HEK293T (cell line): ENCODE results near the gene CD247.

Experiments
- CTCF ChIA-PET: fragments of 350-600 bp; formaldehyde crosslinking; extraction: SDS; loops from one replicate; lab custom pipeline; 2021; ENCODE audit warnings: antibody characterized with exemption, inconsistent platforms; lab: Yijun Ruan, JAX
- POLR2A ChIA-PET: fragments of 350-600 bp; formaldehyde crosslinking; extraction: SDS; loops from one replicate; lab custom pipeline; 2020; ENCODE audit warnings: antibody characterized with exemption, inconsistent platforms; lab: Yijun Ruan, JAX
- DNase-seq: peaks from one replicate; pipeline ENCODE4 v3.0.0; 2012; ENCODE audit warnings: mixed read lengths; ENCODE audit errors: extremely low spot score
- ARNT ChIP-seq: fragments of 450-650 bp; IDR thresholded peaks from 2 replicates; pipeline ENCODE4 v1.6.1; 2017; ENCODE audit warnings: mild to moderate bottlenecking
- BHLHE40 ChIP-seq: fragments of 450-650 bp; IDR thresholded peaks from 2 replicates; pipeline ENCODE4 v1.6.1; 2016; ENCODE audit warnings: mild to moderate bottlenecking, moderate library complexity, borderline replicate concordance
- CTBP1 ChIP-seq: fragments of 450-650 bp; IDR thresholded peaks from 2 replicates; pipeline ENCODE4 v1.6.1; 2016; ENCODE audit warnings: borderline replicate concordance
- ELF4 ChIP-seq: fragments of 450-650 bp; IDR thresholded peaks from 2 replicates; pipeline ENCODE4 v1.6.1; 2017; ENCODE audit warnings: antibody characterized with exemption
- FOXA1 ChIP-seq: fragments of 450-650 bp; IDR thresholded peaks from 2 replicates; pipeline ENCODE4 v1.6.1; 2016; ENCODE audit warnings: mild to moderate bottlenecking
- FOXK2 ChIP-seq: fragments of 450-650 bp; IDR thresholded peaks from 2 replicates; pipeline ENCODE4 v1.6.1; 2016; ENCODE audit warnings: mild to moderate bottlenecking
- FOXM1 ChIP-seq: fragments of 450-650 bp; IDR thresholded peaks from 2 replicates; pipeline ENCODE4 v1.6.1; 2017; ENCODE audit warnings: mild to moderate bottlenecking, borderline replicate concordance
- HDGF ChIP-seq: fragments of 450-650 bp; IDR thresholded peaks from 2 replicates; pipeline ENCODE4 v1.6.1; 2017; ENCODE audit warnings: antibody characterized with exemption, borderline replicate concordance
- L3MBTL2 ChIP-seq: fragments of 450-650 bp; conservative IDR thresholded peaks from 2 replicates; pipeline ENCODE4 v1.6.1; 2016; ENCODE audit warnings: mild to moderate bottlenecking
- LEF1 ChIP-seq: fragments of 450-650 bp; IDR thresholded peaks from 2 replicates; pipeline ENCODE4 v1.6.1; 2017; ENCODE audit warnings: mild to moderate bottlenecking, borderline replicate concordance
- NFRKB ChIP-seq: fragments of 450-650 bp; IDR thresholded peaks from 2 replicates; pipeline ENCODE4 v1.6.1; 2016; ENCODE audit warnings: mild to moderate bottlenecking, moderate library complexity
- PKNOX1 ChIP-seq: fragments of 450-650 bp; IDR thresholded peaks from 2 replicates; pipeline ENCODE4 v1.6.1; 2016
- SP1 ChIP-seq: fragments of 450-650 bp; IDR thresholded peaks from 2 replicates; pipeline ENCODE4 v1.6.1; 2017
- SUZ12 ChIP-seq: fragments of 450-650 bp; IDR thresholded peaks from 2 replicates; pipeline ENCODE4 v1.6.1; 2016; ENCODE audit warnings: mild to moderate bottlenecking
- TARDBP ChIP-seq: fragments of 450-650 bp; IDR thresholded peaks from 2 replicates; pipeline ENCODE4 v1.6.1; 2016
- ZNF384 ChIP-seq: fragments of 450-650 bp; IDR thresholded peaks from 2 replicates; pipeline ENCODE4 v1.6.1; 2016

CD247 gene

DNA sequence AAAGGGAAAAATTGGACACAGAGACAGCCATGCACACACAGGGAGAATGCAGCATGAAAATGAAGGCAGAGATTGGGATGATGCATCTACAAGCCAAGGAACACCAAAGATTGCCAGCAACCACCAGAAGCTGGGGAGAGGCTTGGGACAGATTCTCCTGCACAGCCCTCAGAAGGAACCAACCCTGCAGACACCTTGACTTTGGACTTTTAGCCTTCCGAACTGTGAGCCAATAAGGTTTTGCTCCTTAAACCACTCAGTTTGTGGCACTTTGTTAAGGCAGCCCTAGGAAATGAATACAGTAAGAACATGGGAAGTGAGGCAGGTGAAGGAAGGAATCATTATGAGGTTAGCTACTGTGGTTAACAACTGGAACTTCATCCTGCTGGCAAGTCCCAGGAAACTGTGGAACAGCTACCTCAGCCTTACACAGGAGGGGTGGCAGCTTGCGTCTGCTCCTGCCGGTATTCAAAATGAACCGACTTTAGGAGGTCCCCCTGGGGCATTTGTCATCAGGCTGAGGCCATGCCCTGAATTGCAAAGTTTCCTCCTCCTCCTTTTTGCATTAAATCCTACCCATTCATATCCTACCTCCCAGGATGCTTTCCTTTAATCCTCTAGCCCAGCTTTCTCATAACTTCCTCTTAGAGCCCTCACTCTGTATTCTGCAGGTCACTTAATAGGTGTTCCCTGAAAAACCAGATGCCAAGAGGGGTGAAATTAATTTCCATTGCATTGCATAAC, 15.4 kb downstream of the CD247 start:
- no peak for DNase-seq
- TF ChIP-seq LEF1 (no peak), SUZ12 (no peak), L3MBTL2 (no peak), FOXA1 (no peak), NFRKB (no peak), BHLHE40 (no peak), FOXK2 (no peak), PKNOX1 (no peak), HDGF (no peak), TARDBP (no peak), SP1 (no peak), ZNF384 (no peak), ARNT (no peak), ELF4 (no peak), CTBP1 (no peak), FOXM1 (no peak)
- POLR2A ChIA-PET: no interaction called here
- CTCF ChIA-PET: no interaction called here

- CTCF ChIA-PET: interaction anchor here (0.9 kb wide), 1 partner anchor 38 kb away, joined by 3 read pairs; no protein-coding TSS in a partner anchor
- no peak for TF ChIP-seq HDGF
- TF ChIP-seq ELF4: no peak
- no peak for TF ChIP-seq L3MBTL2
- no peak for TF ChIP-seq NFRKB
- no peak for TF ChIP-seq LEF1
- TF ChIP-seq CTBP1: no peak
- no peak for TF ChIP-seq BHLHE40
- TF ChIP-seq FOXK2: no peak
- TF ChIP-seq SUZ12: no peak
- TF ChIP-seq FOXM1: no peak
- TF ChIP-seq ARNT: no peak
- TF ChIP-seq ZNF384: no peak
- TF ChIP-seq SP1: no peak
- TF ChIP-seq FOXA1: no peak
- TF ChIP-seq TARDBP: no peak
- TF ChIP-seq PKNOX1: no peak
- POLR2A ChIA-PET: no interaction called here
Observed at GRCh38 chr1:167502192-167502551, 16.2 kb downstream of the CD247 start.

GRCh38 chr1:167501515-167502191, 16.7 kb downstream of the CD247 start:
- CTCF ChIA-PET: interaction anchor here (0.9 kb wide), 1 partner anchor 39 kb away, joined by 3 read pairs; no protein-coding TSS in a partner anchor
- DNase-seq: no peak
- no peak for TF ChIP-seq FOXM1
- TF ChIP-seq NFRKB: no peak
- TF ChIP-seq LEF1: no peak
- TF ChIP-seq TARDBP: no peak
- TF ChIP-seq FOXA1: no peak
- TF ChIP-seq SUZ12: no peak
- no peak for TF ChIP-seq ELF4
- no peak for TF ChIP-seq FOXK2
- TF ChIP-seq SP1: no peak
- TF ChIP-seq L3MBTL2: no peak
- POLR2A ChIA-PET: no interaction called here

More at GRCh38 chr1:167502192-167502551, 16.2 kb downstream of the CD247 start:
- DNase-seq: no peak

GRCh38 chr1:167500283-167500860, 18.0 kb downstream of the CD247 start:
- TF ChIP-seq PKNOX1 (no peak), SP1 (no peak), BHLHE40 (no peak), FOXM1 (no peak), L3MBTL2 (no peak), ARNT (no peak)
- no peak for DNase-seq

GRCh38 chr1:167499664-167500101, 18.6 kb downstream of the CD247 start:
- CTCF ChIA-PET: no interaction called here
- TF ChIP-seq LEF1 (no peak), FOXM1 (no peak), FOXK2 (no peak), FOXA1 (no peak), TARDBP (no peak), ELF4 (no peak), NFRKB (no peak), ARNT (no peak), ZNF384 (no peak), SUZ12 (no peak), BHLHE40 (no peak), SP1 (no peak), PKNOX1 (no peak), HDGF (no peak), CTBP1 (no peak), L3MBTL2 (no peak)
- no peak for DNase-seq
- POLR2A ChIA-PET: interaction anchor here (1.5 kb wide), 1 partner anchor 279 kb away, joined by 4 read pairs; the partner anchor contains the start of gene POU2F1

More at GRCh38 chr1:167500283-167500860, 18.0 kb downstream of the CD247 start:
- ChIA-PET CTCF (no interaction called here), POLR2A (interaction anchor here (1.5 kb wide), 1 partner anchor 280 kb away, joined by 4 read pairs; the partner anchor contains the start of gene POU2F1)
